Nephron progenitor cell (in vitro differentiated cells): ENCODE data around the gene PLAC8.
"Not testable (repeated sequence)": the region's sequence is repeated elsewhere in the genome, so short reads cannot be mapped to it uniquely, and the experiment has no call there.

Experiments
- DNase-seq: peaks from one replicate; pipeline ENCODE4 v3.0.0; 2021
- H3K27ac Mint-ChIP-seq: 2 replicates; pipeline ENCODE4 v1.8.0; 2021; ENCODE audit warnings: mild to moderate bottlenecking, moderate library complexity, mixed read lengths
- H3K27me3 Mint-ChIP-seq: 2 replicates; pipeline ENCODE4 v1.8.0; 2021; ENCODE audit warnings: mild to moderate bottlenecking, low read depth, mixed read lengths; ENCODE audit not compliant: poor library complexity
- H3K36me3 Mint-ChIP-seq: 2 replicates; pipeline ENCODE4 v1.8.0; 2021; ENCODE audit warnings: low read depth, mixed read lengths
- H3K4me1 Mint-ChIP-seq: 2 replicates; pipeline ENCODE4 v1.8.0; 2021; ENCODE audit warnings: mixed read lengths
- H3K4me3 Mint-ChIP-seq: 2 replicates; pipeline ENCODE4 v1.8.0; 2021; ENCODE audit warnings: mild to moderate bottlenecking, moderate library complexity, mixed read lengths
- H3K9me3 Mint-ChIP-seq: 2 replicates; pipeline ENCODE4 v1.8.0; 2021; ENCODE audit warnings: mild to moderate bottlenecking, moderate library complexity, mixed read lengths
- CTCF ChIP-seq: fragments of 200-600 bp; sonication (generic); IDR thresholded peaks from 2 replicates; pipeline ENCODE4 v1.5.0; 2021; ENCODE audit warnings: antibody characterized with exemption

PLAC8 gene

GRCh38 chr4:83043801-83044407, 70.6 kb downstream of the PLAC8 start:
- Mint-ChIP-seq H3K4me1 (no peaks in the 10 kb centered on the region), H3K27ac (no peak overlapping the region), H3K9me3 (no peaks in the 10 kb centered on the region), H3K4me3 (no peak overlapping the region), H3K27me3 (no peaks in the 10 kb centered on the region), H3K36me3 (peaks cover 14% of the 10 kb centered on the region)
- no peak for DNase-seq
- no peak for TF ChIP-seq CTCF

- not testable (repeated sequence) for H3K4me1 Mint-ChIP-seq, H3K27me3 Mint-ChIP-seq, H3K9me3 Mint-ChIP-seq, H3K27ac Mint-ChIP-seq, DNase-seq, H3K4me3 Mint-ChIP-seq
- peaks cover 13% of the 10 kb centered on the region for H3K36me3 Mint-ChIP-seq
These were observed 71.4 kb downstream of the PLAC8 start for GRCh38 chr4:83043157-83043556.

GRCh38 chr4:83040269-83040668, 74.3 kb downstream of the PLAC8 start:
- no peak for TF ChIP-seq CTCF
- H3K9me3 Mint-ChIP-seq = no peaks in the 10 kb centered on the region
- no peaks in the 10 kb centered on the region for H3K27me3 Mint-ChIP-seq
- DNase-seq = no peak
- H3K36me3 Mint-ChIP-seq = peaks cover 10% of the 10 kb centered on the region
- H3K27ac Mint-ChIP-seq = no peak overlapping the region
- H3K4me1 Mint-ChIP-seq = peaks cover 18% of the 10 kb centered on the region
- no peak overlapping the region for H3K4me3 Mint-ChIP-seq
